Activated naive CD4-positive, alpha-beta T cell (primary cell): Measurements from ENCODE around the gene ADAM23.

Experiments used
- DNase-seq, 4 experiments: peaks; one replicate each; lab custom pipeline; 2025; lab: John Stamatoyannopoulos, UW

Gene ADAM23

DNA sequence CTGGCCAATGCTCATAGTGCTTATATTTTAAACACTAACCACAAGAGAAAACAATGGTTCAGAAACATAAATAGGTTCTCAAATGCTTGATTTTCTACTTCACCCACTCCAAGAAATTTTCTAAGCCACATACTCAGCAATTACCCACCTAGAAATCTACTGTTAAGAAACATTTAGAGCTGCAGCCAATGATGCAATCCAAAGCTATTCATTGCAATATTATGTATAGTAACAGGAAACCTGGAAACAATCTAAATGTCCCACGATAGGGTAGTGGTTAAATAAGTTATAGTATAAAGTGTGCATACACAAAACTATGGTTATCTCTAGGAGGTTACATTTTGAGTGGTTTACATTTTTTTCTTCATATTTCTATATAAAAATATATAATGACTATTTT, 204.7 kb downstream of the ADAM23 start:
- no peak for DNase-seq

DNA sequence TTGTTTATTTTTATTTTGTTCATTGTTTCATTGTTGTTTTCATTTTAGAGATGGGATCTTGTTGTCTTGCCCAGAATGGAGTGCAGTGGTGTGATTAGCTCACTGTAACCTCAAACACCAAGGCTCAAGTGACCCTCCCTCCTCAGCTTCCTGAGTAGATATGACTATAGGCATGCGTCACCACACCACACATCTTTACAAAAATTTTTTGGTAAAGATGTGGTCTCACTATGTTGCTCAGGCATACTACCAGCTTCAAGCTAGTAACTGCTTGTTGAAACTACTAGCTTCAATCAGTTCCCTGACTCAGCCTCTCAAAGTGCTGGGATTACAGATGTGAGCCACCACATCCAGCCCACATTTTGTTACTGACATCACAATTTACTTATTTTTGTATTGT, 213.8 kb downstream of the ADAM23 start:
- DNase-seq: no peak

GRCh38 chr2:206665251-206665650, 221.9 kb downstream of the ADAM23 start:
- DNase-seq: no peak
